Measurements from ENCODE around the gene DCTN3. TPM values are rescaled to one million over a fixed set of nuclear protein-coding genes. Genes with fewer than 3 reads are reported as not detected.

Gene DCTN3
- total RNA-seq, 2 experiments from 2014 or later, result 81.5 to 84.4 TPM

DNA sequence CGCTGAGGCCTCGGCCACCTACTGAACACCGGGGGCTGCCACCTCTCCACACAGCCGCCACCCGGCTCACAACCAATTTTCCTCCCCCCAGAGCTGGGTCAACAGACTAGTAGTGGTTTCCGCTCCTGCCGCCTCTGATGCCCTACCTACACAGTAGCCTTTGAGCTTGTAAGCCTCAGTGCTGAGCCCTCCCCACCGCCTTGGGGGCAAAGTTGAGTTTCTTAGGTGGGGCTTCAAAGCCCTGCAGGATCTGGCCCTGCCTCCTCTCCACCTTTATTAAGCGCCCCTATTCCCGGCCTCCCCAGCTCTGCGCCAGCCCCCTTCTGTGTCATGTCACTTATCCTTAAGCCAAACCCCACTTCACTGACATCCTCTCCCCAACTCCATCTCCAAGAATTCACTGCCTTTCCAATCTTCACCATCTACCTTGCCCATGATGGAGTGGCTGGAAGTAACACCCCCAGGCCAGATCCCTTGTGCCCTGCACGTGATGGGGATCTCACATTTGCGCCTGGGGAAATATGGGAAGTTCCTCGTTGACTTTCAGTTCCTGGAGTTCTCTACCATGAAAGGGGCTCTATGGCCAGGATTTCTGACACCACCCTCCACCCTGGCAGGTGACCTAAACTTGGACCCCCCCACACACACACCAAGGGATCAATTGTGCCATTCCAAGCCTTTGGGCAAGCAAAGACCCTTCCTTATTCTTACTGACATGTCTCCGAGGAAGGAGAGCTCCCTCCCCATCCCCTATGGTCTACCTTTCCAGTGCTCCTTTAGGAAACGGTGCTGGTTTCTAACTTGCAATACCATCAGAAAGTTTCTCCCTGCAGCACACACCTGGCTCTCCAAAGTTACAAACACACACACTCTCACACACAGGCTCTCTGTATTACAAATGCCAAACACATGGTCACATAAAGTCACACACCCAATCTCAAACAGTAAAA lies 28.1 kb downstream of the DCTN3 start:
- no peak overlapping the region for H3K27ac ChIP-seq (ENCODE audit: low read depth in 1 of 2, low read length in 2 of 2)
- Mint-ChIP-seq H3K9me3 (no peaks in the 10 kb centered on the region), H3K36me3 (ENCODE audit: low read depth) (no peaks in the 10 kb centered on the region), H3K27ac (no peak overlapping the region), H3K4me3 (peak overlapping the region; percentile 80), H3K4me1 (ENCODE audit: low read depth) (peaks cover 26% of the 10 kb centered on the region), H3K27me3 (peaks cover 78% of the 10 kb centered on the region)
- H3K27me3 ChIP-seq (ENCODE audit: control insufficient read depth in 1 of 2, insufficient read depth in 2 of 2, low read length in 2 of 2), result peaks cover 61 to 67% of the 10 kb centered on the region in 2 experiments
- DNase-seq (peak in 2 of 14 experiments; percentile 31 to 39), ATAC-seq (ENCODE audit: poor library complexity) (no peak)
- intact Hi-C loops (cut with DNase I, micrococcal nuclease), result loop anchor here (1.0 to 10.0 kb wide), 4 partner anchors 47 to 260 kb away; no protein-coding TSS in a partner anchor
- H3K4me3 ChIP-seq (ENCODE audit: low read length), result peak overlapping the region; percentile 63
- TF ChIP-seq, protein P1, sequence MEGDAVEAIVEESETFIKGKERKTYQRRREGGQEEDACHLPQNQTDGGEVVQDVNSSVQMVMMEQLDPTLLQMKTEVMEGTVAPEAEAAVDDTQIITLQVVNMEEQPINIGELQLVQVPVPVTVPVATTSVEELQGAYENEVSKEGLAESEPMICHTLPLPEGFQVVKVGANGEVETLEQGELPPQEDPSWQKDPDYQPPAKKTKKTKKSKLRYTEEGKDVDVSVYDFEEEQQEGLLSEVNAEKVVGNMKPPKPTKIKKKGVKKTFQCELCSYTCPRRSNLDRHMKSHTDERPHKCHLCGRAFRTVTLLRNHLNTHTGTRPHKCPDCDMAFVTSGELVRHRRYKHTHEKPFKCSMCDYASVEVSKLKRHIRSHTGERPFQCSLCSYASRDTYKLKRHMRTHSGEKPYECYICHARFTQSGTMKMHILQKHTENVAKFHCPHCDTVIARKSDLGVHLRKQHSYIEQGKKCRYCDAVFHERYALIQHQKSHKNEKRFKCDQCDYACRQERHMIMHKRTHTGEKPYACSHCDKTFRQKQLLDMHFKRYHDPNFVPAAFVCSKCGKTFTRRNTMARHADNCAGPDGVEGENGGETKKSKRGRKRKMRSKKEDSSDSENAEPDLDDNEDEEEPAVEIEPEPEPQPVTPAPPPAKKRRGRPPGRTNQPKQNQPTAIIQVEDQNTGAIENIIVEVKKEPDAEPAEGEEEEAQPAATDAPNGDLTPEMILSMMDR (IDR thresholded peaks at IDR 0.05), result no peak
- H3K36me3 ChIP-seq (ENCODE audit: insufficient read depth, low read length), result no peaks in the 10 kb centered on the region
- H3K9me3 ChIP-seq (ENCODE audit: control insufficient read depth in 1 of 2, insufficient read depth in 1 of 2, low read length in 2 of 2), result peaks cover 0 to 17% of the 10 kb centered on the region in 2 experiments
- ChIA-PET POLR2A (interaction anchor here (1.0 kb wide), 1 partner anchor 188 kb away, joined by 4 read pairs; no protein-coding TSS in a partner anchor), CTCF (interaction anchor here (1.1 to 2.5 kb wide), 10 partner anchors 11 to 968 kb away, joined by 3 to 11 read pairs (median 4); partner anchors contain the start of gene RPP25L)
- peaks cover 30% of the 10 kb centered on the region for H3K4me1 ChIP-seq (ENCODE audit: insufficient read depth, low read length)

- peaks cover 69 to 75% of the 10 kb centered on the region in 2 experiments for H3K27me3 ChIP-seq (ENCODE audit: control insufficient read depth in 1 of 2, insufficient read depth in 2 of 2, low read length in 2 of 2)
- TF ChIP-seq, protein P1 (IDR thresholded peaks at IDR 0.05), result peak; percentile 89
- no peak overlapping the region for H3K27ac Mint-ChIP-seq
- intact Hi-C loops (cut with DNase I, micrococcal nuclease), result loop anchor here (1.0 to 10.0 kb wide), 4 partner anchors 47 to 259 kb away; no protein-coding TSS in a partner anchor
- peaks cover 83% of the 10 kb centered on the region for H3K27me3 Mint-ChIP-seq
- H3K4me1 ChIP-seq (ENCODE audit: insufficient read depth, low read length), result peaks cover 30% of the 10 kb centered on the region
- H3K4me3 Mint-ChIP-seq, result peak overlapping the region; percentile 80
- DNase-seq, result peak; percentile 51 to 87 (median 72)
- H3K36me3 ChIP-seq (ENCODE audit: insufficient read depth, low read length), result no peaks in the 10 kb centered on the region
- H3K9me3 ChIP-seq (ENCODE audit: control insufficient read depth in 1 of 2, insufficient read depth in 1 of 2, low read length in 2 of 2), result peaks cover 0 to 17% of the 10 kb centered on the region in 2 experiments
- no peak overlapping the region for H3K27ac ChIP-seq (ENCODE audit: low read depth in 1 of 2, low read length in 2 of 2)
- H3K4me1 Mint-ChIP-seq (ENCODE audit: low read depth), result peaks cover 26% of the 10 kb centered on the region
- peak; percentile 76 for ATAC-seq (ENCODE audit: poor library complexity)
- H3K4me3 ChIP-seq (ENCODE audit: low read length), result peak overlapping the region; percentile 63
- POLR2A ChIA-PET, result interaction anchor here (1.0 kb wide), 2 partner anchors 21 to 188 kb away, joined by 3 to 4 read pairs; partner anchors contain the start of gene RPP25L
- no peaks in the 10 kb centered on the region for H3K36me3 Mint-ChIP-seq (ENCODE audit: low read depth)
- no peaks in the 10 kb centered on the region for H3K9me3 Mint-ChIP-seq
- CTCF ChIA-PET, result interaction anchor here (1.1 to 2.5 kb wide), 11 partner anchors 12 to 967 kb away, joined by 3 to 11 read pairs (median 4); partner anchors contain the start of gene RPP25L
These were observed 28.9 kb downstream of the DCTN3 start for GRCh38 chr9:34591248-34591916.

Data from CD4-positive, alpha-beta T cell (primary cell).